GM10266 (cell line): ENCODE results near the gene CASP12.

Experiments
- DNase-seq: peaks from one replicate; pipeline ENCODE4 v3.0.0; 2012; ENCODE audit errors: extremely low spot score
- CTCF ChIP-seq: IDR thresholded peaks from 2 replicates; pipeline ENCODE4 v1.5.1; 2012; ENCODE audit warnings: mild to moderate bottlenecking, low read depth; ENCODE audit not compliant: control insufficient read depth, insufficient read depth; ENCODE audit errors: missing control alignments

CASP12 gene

GRCh38 chr11:104892723-104893511 is 5.3 kb downstream of the CASP12 start:
- DNase-seq = no peak
- TF ChIP-seq CTCF = no peak

GRCh38 chr11:104891135-104891534 is 7.1 kb downstream of the CASP12 start:
- TF ChIP-seq CTCF = no peak
- DNase-seq = no peak

GRCh38 chr11:104883342-104883741 is 14.9 kb downstream of the CASP12 start:
- no peak for TF ChIP-seq CTCF
- DNase-seq = no peak

GRCh38 chr11:104881117-104881794 is 17.0 kb downstream of the CASP12 start:
- no peak for TF ChIP-seq CTCF
- DNase-seq = no peak

GRCh38 chr11:104879514-104880190 is 18.6 kb downstream of the CASP12 start:
- TF ChIP-seq CTCF = no peak
- no peak for DNase-seq

GRCh38 chr11:104876861-104877431 is 21.3 kb downstream of the CASP12 start:
- DNase-seq = no peak
- no peak for TF ChIP-seq CTCF

- no peak for TF ChIP-seq CTCF
- no peak for DNase-seq
Measured at GRCh38 chr11:104876324-104876723, 21.9 kb downstream of the CASP12 start.
